Nucleus accumbens (tissue), 56 donors: ENCODE measurements around the gene OR4A15.

ENCODE experiments used
- DNase-seq, 56 donors: peaks; one replicate each; lab custom pipeline; 2025; lab: John Stamatoyannopoulos, UW

OR4A15 gene

DNA sequence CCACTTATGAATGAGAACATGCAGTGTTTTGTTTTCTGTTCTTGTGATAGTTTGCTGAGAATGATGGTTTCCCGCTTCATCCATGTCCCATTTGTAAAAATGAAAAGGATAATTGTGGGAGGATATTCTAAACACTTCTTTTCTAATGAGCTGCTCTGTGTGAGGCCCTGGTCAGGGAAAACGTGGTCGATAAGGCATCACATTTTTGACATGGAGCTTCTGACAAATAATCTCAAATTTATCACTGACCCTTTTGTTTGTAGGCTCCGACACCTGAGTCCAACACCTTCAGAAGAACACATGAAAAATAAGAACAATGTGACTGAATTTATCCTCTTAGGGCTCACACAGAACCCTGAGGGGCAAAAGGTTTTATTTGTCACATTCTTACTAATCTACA lies at the start of gene OR4A15:
Gene OR4A15 (plus strand): TSS at position 301 of the 400 bp plus-strand sequence. CDS start 0 bp downstream, at position 301.
- DNase-seq = no peak

DNA sequence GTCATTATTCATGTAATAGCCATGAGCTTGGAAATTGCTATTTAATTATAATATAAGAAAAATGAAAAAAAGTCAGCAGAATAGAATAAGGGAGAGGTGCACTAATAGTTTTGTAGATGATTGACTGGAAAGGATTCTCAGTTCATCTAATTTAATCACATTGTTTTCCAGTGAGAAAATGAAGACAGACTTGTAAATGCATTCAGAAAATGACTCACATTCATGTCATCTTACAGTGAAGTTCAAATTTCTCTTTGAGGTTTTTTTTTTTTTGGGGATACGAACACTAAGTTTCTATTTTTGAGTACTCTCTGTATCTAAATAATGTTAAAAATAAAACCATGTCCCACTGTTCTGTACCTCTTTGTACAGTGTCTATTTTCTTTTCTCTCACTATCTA lies 43.3 kb upstream of the OR4A15 start:
- no peak for DNase-seq

DNA sequence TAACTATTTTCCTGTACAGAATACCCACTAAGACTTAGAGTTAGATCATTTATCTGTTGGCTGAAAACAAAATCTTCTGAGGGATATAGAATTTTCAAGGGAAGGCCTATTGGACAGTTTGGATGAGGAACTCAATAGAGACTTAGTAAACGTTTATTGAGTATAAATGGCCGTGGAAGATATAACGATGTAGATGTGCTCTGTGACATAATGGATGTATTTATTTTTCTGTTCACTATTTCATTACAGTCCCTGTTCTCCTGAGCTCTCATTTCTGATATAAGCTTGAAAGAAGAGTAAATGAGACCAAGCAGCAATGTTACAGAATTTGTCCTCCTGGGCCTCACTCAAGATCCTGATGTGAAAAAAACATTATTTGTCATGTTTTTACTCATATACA lies 24.9 kb upstream of the OR4A15 start, which contains the start of gene OR4A16:
Gene OR4A16 (plus strand): TSS at position 301 of the 400 bp plus-strand sequence. CDS start 0 bp downstream, at position 301.
- DNase-seq = no peak

DNA sequence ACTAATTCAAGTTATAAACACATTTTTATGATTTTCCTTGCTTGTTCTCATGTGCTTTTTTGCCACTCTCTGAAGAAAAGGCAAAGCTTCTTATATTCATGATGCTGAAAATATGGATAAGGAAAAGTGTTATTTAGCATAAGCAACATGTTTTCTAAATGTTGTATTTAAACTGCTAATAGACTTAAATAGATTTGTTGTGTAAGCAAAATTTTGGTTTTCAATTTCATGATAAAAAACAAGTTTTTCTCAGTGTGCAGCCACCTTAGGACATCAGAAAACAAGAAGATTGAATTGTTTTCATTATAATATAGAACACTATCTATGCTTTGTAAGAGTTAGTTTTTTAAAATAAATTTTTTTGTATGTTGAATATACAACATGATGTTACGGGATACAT lies 22.5 kb upstream of the OR4A15 start:
- no peak for DNase-seq

DNA sequence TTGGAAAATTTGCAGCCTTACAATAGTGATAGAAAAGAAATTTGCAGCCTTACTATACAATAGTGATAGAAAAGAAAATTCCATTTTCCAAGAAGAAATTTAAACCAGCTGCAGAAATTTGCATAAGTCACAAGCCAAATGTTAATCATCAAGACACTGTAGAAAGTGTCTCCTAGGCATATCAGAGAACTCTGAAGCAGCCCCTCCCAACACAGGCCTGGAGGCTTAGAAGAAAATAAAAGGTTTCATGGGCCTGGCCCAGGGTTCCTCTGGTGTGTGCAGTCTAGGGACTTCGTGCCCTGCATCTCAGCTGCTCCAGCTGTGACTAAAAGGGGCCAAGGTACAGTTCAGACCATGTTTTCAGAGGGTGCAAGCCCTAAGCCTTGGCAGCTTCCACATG lies 18.7 kb upstream of the OR4A15 start:
- no peak for DNase-seq

DNA sequence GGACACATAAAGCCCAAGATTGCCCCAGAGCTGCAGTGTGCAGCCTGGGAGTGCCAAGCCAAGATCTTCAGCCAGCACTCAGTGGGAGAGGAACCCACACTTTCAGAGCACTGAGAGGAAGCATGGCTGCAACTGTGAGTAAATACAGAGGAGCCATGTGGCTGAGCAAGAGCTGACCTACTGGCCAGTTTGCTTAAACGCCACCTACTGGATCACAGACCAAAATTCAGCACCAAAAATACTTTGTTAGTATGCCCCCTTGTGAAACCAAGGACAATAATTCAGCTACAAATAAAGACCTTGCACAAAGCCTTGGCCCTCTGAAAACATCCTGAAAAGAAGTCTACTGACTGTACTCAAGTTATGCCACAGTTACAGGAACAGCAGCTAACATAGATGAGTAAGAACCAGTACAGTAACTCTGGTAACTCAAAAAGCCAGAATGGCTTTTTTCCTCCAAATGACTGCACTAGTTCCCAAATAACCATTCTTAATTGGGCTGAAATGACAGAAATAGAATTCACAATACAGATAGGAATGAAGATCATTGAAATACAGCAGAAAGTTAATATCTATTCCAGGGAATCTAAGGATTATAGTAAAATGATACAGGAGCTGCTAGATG lies 10.1 kb upstream of the OR4A15 start:
- no peak for DNase-seq

DNA sequence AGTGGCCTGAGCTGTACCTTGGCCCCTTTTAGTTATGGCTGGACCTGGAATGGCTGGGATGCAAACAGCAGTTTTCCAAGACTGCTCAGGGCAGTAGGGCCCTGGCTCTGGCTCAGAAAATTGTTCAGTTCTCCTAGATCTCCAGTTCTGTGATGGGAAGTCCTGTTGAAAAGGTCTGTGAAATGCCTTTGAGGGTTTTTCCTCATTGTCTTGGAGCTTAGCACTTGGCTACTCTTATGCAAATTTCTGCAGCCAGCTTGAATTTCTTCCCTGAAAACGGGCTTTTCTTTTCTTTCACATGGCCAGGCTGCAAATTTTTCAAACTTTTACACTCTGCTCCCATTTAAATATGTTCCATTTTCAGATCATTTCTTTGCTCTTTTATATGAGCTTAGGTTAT lies 33.2 kb downstream of the OR4A15 start:
- no peak for DNase-seq
